Stomach (tissue), 9 donors: ENCODE results near the gene SIKE1. TPM values are rescaled to one million over a fixed set of nuclear protein-coding genes. Genes with fewer than 3 reads are reported as not detected.

Source experiments
- DNase-seq, 2 donors: peaks; one replicate each; pipeline versions ENCODE4 v3.0.0 to v3.0.0-alpha.2; 2013 to 2019
- H3K27ac ChIP-seq, 5 donors: fragments of 200-600 bp in 4 of 5; sonication (generic) in 4 of 5; one replicate each; pipeline ENCODE4 v1.5.1; 2013 to 2019; ENCODE audit warnings: mild to moderate bottlenecking in 1 of 5, moderate library complexity in 1 of 5
- H3K27me3 ChIP-seq, 3 donors: fragments of 200-600 bp; sonication (generic); one replicate each; pipeline ENCODE4 v1.5.1; 2017 to 2019; ENCODE audit warnings: mixed run types in 1 of 3
- H3K36me3 ChIP-seq, 4 donors: fragments of 200-600 bp; sonication (generic); 1 replicate in 3 of 4; 2 replicates in 1 of 4; pipeline ENCODE4 v1.5.1; 2016 to 2019
- H3K4me1 ChIP-seq, 4 donors: fragments of 200-600 bp; sonication (generic); one replicate each; pipeline ENCODE4 v1.5.1; 2016 to 2019
- H3K4me3 ChIP-seq, 4 donors: fragments of 200-600 bp; sonication (generic) in 3 of 4; one replicate each; pipeline ENCODE4 v1.5.1; 2016 to 2019; ENCODE audit warnings: mild to moderate bottlenecking in 1 of 4
- H3K9me3 ChIP-seq, 4 donors: fragments of 200-600 bp; sonication (generic); one replicate each; pipeline ENCODE4 v1.5.1; 2016 to 2019
- EP300 ChIP-seq: sonication (generic); formaldehyde crosslinking; IDR thresholded peaks from one replicate; pipeline ENCODE4 v1.6.1; 2017; ENCODE audit warnings: antibody characterized with exemption
- POLR2A ChIP-seq, 4 donors: fragments of 450-650 bp; IDR thresholded peaks; one replicate each; pipeline ENCODE4 v1.6.1; 2016; ENCODE audit warnings: antibody characterized with exemption in 4 of 4, control low read depth in 2 of 4, mild to moderate bottlenecking in 1 of 4, moderate library complexity in 1 of 4
- POLR2AphosphoS5 ChIP-seq, 3 donors: sonication (generic); formaldehyde crosslinking; IDR thresholded peaks; one replicate each; pipeline ENCODE4 v1.6.1; 2016; ENCODE audit warnings: antibody characterized with exemption in 3 of 3
- WGBS, 5 donors: extraction: QIAGEN DNeasy Blood & Tissue Kit in 3 of 5; methylation state at CpG; one replicate each; pipeline versions ENCODE4 v1.1.5 to v1.1.7; 2013 to 2018; 5-methylcytosine and 5-hydroxymethylcytosine counted together
- intact Hi-C: fragments of 100-400 bp; cut with DNase I; formaldehyde crosslinking; loops from one replicate; pipeline ENCODE4 v1.15.1; 2023; ENCODE audit warnings: low total_unique reads
- polyA plus RNA-seq, 3 donors: library from polyadenylated mRNA; stranded (reverse); fragments of 200-250 nt; gene quantifications; one replicate each; pipeline ENCODE4 v1.2.3, GENCODE V29; 2013
- total RNA-seq, 5 donors: library from RNA; depleted of rRNA; stranded (reverse); fragments of >200 nt; gene quantifications; one replicate each; pipeline versions ENCODE4 v1.1.0 to v1.2.3, GENCODE V29; 2014 to 2016
- TF ChIP-seq, protein P1 (sequence below), 7 experiments: fragments of 450-650 bp in 4 of 7; fragments of 200-600 bp in 3 of 7; sonication (generic) in 3 of 7; IDR thresholded peaks; one replicate each; pipeline ENCODE4 v1.5.1; 2016 to 2019; ENCODE audit warnings: antibody characterized with exemption in 7 of 7, control low read depth in 2 of 7, mild to moderate bottlenecking in 1 of 7
- donor health status: healthy with polysubstance abuse.
- donor health status: Bipolar disorder and iron deficiency.
- donor health status: healthy.

SIKE1 gene
- total and polyA plus RNA-seq, 8 donors = 10.2 to 111 (median 22.6) TPM

DNA sequence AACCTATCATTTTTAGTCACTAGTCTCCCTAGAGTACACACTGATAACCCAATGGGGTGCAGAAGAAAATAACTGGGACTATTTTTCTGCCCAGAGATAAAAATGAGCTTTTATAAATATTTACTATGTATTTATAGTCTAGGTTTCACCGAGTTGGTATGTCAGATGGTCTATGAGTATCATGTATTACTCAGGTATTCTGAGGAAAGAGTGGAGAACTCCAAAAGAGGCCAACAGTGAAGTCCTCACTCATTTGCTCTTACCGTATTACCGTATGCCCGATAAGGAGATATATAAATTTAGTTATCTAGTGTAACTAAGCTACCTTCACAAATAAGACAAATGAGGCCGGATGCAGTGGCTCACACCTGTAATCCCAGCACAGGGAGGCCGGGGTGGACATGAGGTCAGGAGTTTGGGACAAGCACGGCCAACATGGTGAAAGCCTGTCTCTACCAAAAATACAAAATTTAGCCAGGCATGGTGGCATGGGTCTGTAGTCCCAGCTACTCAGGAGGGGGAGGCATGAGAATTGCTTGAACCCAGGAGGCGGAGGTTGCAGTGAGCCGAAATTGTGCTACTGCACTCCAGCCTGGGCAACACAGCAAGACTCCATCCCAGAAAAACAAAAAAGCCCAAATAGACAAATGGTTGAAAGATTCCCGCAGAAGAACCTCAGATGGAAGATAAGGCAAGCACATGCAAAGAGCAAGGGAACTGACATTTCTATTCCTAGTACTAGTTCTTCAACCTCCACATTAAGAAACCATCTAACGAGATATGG lies 38.3 kb downstream of the SIKE1 start:
- 85 to 92% (median 88%) methylated on average over 11 of the region's 11 CpGs for WGBS, 5 donors
- Histone ChIP-seq H3K4me1 (peaks cover 0 to 62% (median 31%) of the 10 kb centered on the region in 4 donors), H3K9me3 (no peaks in the 10 kb centered on the region), H3K27ac (no peak overlapping the region), H3K27me3 (no peaks in the 10 kb centered on the region), H3K36me3 (peaks cover 6 to 78% (median 59%) of the 10 kb centered on the region in 4 donors), H3K4me3 (no peak overlapping the region)
- no peak for DNase-seq
- TF ChIP-seq, protein P1, sequence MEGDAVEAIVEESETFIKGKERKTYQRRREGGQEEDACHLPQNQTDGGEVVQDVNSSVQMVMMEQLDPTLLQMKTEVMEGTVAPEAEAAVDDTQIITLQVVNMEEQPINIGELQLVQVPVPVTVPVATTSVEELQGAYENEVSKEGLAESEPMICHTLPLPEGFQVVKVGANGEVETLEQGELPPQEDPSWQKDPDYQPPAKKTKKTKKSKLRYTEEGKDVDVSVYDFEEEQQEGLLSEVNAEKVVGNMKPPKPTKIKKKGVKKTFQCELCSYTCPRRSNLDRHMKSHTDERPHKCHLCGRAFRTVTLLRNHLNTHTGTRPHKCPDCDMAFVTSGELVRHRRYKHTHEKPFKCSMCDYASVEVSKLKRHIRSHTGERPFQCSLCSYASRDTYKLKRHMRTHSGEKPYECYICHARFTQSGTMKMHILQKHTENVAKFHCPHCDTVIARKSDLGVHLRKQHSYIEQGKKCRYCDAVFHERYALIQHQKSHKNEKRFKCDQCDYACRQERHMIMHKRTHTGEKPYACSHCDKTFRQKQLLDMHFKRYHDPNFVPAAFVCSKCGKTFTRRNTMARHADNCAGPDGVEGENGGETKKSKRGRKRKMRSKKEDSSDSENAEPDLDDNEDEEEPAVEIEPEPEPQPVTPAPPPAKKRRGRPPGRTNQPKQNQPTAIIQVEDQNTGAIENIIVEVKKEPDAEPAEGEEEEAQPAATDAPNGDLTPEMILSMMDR (IDR thresholded peaks at IDR 0.05) = no peak
- TF ChIP-seq EP300 (no peak), POLR2AphosphoS5 (IDR thresholded peaks at IDR 0.05) (no peak), POLR2A (IDR thresholded peaks at IDR 0.05) (no peak)
- intact Hi-C loops = no loop called here

DNA sequence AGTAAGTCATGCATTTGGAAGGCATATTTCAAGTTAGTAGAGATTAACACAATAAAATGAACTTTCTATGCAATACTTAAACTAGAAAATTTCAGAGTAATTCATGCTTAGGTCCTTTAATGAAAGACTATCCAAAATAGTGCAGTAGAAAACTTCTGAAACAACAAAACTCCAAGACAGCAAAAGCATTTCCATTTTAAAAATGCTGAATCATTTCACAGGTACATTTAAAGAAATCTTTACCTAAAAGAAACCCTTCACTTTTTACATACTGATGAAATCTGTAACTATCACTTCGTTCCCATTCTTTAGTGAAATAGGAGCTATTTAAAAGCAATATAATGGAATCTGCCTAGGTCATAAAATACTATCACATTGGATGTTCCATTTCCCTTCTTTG lies 40.2 kb downstream of the SIKE1 start:
- Histone ChIP-seq H3K27me3 (no peaks in the 10 kb centered on the region), H3K4me3 (no peak overlapping the region)
- intact Hi-C loops = no loop called here

DNA sequence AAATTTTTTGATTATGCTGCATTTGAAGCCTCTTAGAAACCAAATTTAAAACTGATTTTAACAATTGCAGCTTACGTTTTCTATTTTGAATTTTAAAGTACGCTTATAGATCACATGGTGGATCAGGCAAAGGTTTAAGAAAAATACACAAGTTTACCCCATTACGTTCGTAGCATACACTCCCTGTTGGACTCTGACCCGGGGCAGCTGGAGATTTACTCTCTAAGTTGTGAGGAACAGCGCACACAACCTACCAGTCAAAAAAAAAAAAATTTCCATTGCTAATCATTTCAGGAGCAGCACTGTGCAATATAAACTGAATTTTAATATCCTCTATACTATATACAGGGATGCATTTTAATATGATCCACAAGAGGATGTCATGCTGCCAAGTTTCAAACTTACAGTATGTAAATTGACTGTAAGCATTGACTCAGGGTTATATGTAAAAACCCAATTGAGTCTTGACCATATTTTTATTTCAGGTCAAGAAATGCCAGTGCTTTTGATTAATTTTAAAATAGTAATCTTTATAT lies 43.1 kb downstream of the SIKE1 start:
- DNase-seq = peak in 1 of 2 donors; percentile 52
- Histone ChIP-seq H3K9me3 (no peaks in the 10 kb centered on the region), H3K4me3 (no peak overlapping the region), H3K27me3 (no peaks in the 10 kb centered on the region), H3K4me1 (peaks cover 0 to 35% (median 8%) of the 10 kb centered on the region in 4 donors), H3K36me3 (peaks cover 48 to 89% (median 87%) of the 10 kb centered on the region in 4 donors), H3K27ac (no peak overlapping the region)
- intact Hi-C loops = no loop called here
- TF ChIP-seq, protein P1 (IDR thresholded peaks at IDR 0.05) = no peak
- TF ChIP-seq POLR2AphosphoS5 (IDR thresholded peaks at IDR 0.05) (no peak), EP300 (no peak), POLR2A (IDR thresholded peaks at IDR 0.05) (no peak)
- 68 to 82% (median 69%) methylated on average over 6 of the region's 6 CpGs for WGBS, 5 donors

More for the DNA sequence above, 40.2 kb downstream of the SIKE1 start:
- WGBS, 5 donors = 94 to 100% (median 98%) methylated on average over 1 of the region's 1 CpG
- no peak overlapping the region for H3K27ac ChIP-seq
- peaks cover 0 to 55% (median 22%) of the 10 kb centered on the region in 4 donors for H3K4me1 ChIP-seq
- DNase-seq = no peak
- no peaks in the 10 kb centered on the region for H3K9me3 ChIP-seq
- TF ChIP-seq EP300 = no peak
- no peak for TF ChIP-seq POLR2AphosphoS5 (IDR thresholded peaks at IDR 0.05)
- TF ChIP-seq POLR2A (IDR thresholded peaks at IDR 0.05) = no peak
- TF ChIP-seq, protein P1 (IDR thresholded peaks at IDR 0.05) = no peak
- peaks cover 18 to 80% (median 68%) of the 10 kb centered on the region in 4 donors for H3K36me3 ChIP-seq

DNA sequence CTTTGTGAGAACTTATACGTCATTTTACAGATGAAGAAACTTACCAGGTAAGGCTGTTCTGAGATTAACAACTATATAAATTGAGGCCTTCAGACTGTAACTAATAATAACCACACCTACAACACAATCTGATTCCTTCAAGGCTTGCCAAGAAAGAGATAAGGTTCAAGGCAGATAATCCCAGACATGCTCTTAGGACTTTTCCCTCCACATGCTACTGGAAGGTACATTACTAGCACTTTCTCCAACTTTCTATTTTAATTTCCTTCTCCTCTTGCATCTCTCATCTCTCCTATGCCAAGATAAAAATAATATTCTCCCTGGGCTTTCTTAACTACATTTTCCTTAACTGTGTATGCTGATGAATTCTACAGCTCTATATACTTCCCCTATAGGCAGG lies 45.0 kb downstream of the SIKE1 start:
- Histone ChIP-seq H3K9me3 (no peaks in the 10 kb centered on the region), H3K4me1 (peaks cover 0 to 25% (median 3%) of the 10 kb centered on the region in 4 donors), H3K27me3 (no peaks in the 10 kb centered on the region), H3K36me3 (peaks cover 58 to 96% (median 94%) of the 10 kb centered on the region in 4 donors), H3K4me3 (no peak overlapping the region), H3K27ac (no peak overlapping the region)
- TF ChIP-seq POLR2A (IDR thresholded peaks at IDR 0.05) (no peak), EP300 (no peak), POLR2AphosphoS5 (IDR thresholded peaks at IDR 0.05) (no peak)
- no peak for DNase-seq
- intact Hi-C loops = no loop called here
- 40 to 73% (median 59%) methylated on average over 1 of the region's 1 CpG for WGBS, 5 donors
